Esophagus muscularis mucosa (tissue), 4 donors: ENCODE results near the gene TMEM218. TPM values are rescaled to one million over a fixed set of nuclear protein-coding genes. Genes with fewer than 3 reads are reported as not detected.

Experiments
- DNase-seq: peaks from one replicate; pipeline ENCODE4 v3.0.0-alpha.2; 2017; ENCODE audit errors: extremely low spot score
- H3K27ac ChIP-seq, 4 donors: fragments of 200-600 bp; sonication (generic); replicated peaks in 1 of 4; 1 replicate in 3 of 4; 2 replicates in 1 of 4; pipeline ENCODE4 v1.5.1; 2016 to 2019; ENCODE audit warnings: mild to moderate bottlenecking in 1 of 4
- H3K27me3 ChIP-seq, 4 donors: fragments of 200-600 bp; sonication (generic); one replicate each; pipeline versions ENCODE4 v1.5.1 to v1.6.0; 2016 to 2019
- H3K36me3 ChIP-seq, 4 donors: fragments of 200-600 bp; sonication (generic); one replicate each; pipeline ENCODE4 v1.5.1; 2016 to 2019
- H3K4me1 ChIP-seq, 4 donors: fragments of 200-600 bp; sonication (generic); one replicate each; pipeline ENCODE4 v1.5.1; 2016 to 2019
- H3K4me3 ChIP-seq, 4 donors: fragments of 200-600 bp; sonication (generic); 1 replicate in 2 of 4; 2 replicates in 2 of 4; pipeline ENCODE4 v1.5.1; 2016 to 2019; ENCODE audit warnings: mild to moderate bottlenecking in 4 of 4, moderate library complexity in 1 of 4
- H3K9me3 ChIP-seq, 4 donors: fragments of 200-600 bp; sonication (generic); 1 replicate in 3 of 4; 2 replicates in 1 of 4; pipeline ENCODE4 v1.5.1; 2016 to 2019
- EP300 ChIP-seq: sonication (generic); formaldehyde crosslinking; IDR thresholded peaks from one replicate; pipeline ENCODE4 v1.6.1; 2017; ENCODE audit warnings: antibody characterized with exemption
- POLR2A ChIP-seq: fragments of 450-650 bp; IDR thresholded peaks from one replicate; pipeline ENCODE4 v1.6.1; 2017; ENCODE audit warnings: antibody characterized with exemption, moderate library complexity, mild to moderate bottlenecking, low read depth
- POLR2AphosphoS5 ChIP-seq, 2 donors: sonication (generic); formaldehyde crosslinking; IDR thresholded peaks; one replicate each; pipeline ENCODE4 v1.6.1; 2017; ENCODE audit warnings: antibody characterized with exemption in 2 of 2
- WGBS: methylation state at CpG from one replicate; pipeline ENCODE4 v1.1.5; 2018; 5-methylcytosine and 5-hydroxymethylcytosine counted together
- intact Hi-C: fragments of 100-400 bp; cut with DNase I; formaldehyde crosslinking; loops from one replicate; pipeline ENCODE4 v1.15.1; 2023
- total RNA-seq, 4 donors: library from RNA; depleted of rRNA; stranded (reverse); fragments of >200 nt; gene quantifications; one replicate each; pipeline versions ENCODE4 v1.1.0 to v1.2.1, GENCODE V29; 2016
- TF ChIP-seq, protein P1 (sequence below), 3 experiments: fragments of 200-600 bp in 2 of 3; fragments of 450-650 bp in 1 of 3; sonication (generic) in 2 of 3; IDR thresholded peaks; one replicate each; pipeline ENCODE4 v1.5.1; 2017 to 2019; ENCODE audit warnings: antibody characterized with exemption in 3 of 3, mild to moderate bottlenecking in 2 of 3, moderate library complexity in 1 of 3

The TMEM218 gene
- total RNA-seq, 4 donors from 2014 or later: 13.1 to 20.4 (median 15.5) TPM

DNA sequence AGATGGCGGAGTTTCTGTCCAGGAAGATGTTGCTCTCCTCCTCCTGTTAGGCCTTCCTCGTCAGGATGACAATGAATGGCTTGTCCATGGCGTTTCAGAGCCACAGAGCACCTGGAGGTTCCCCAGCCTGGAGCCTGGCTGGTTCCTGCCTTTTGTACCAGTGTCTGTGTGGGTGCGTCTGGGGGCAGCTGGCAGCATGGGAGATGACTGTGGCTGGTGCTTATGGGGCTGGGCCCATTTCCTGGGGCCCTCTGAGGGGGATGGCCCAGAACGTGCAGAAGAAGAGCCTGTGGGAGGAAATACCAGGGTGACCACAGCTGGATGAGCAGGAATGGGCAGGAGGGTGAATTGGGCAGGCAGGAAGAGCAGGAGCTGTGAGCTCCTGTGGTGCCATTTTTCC is 41.6 kb downstream of the TMEM218 start:
- WGBS: 75% methylated on average over 5 of the region's 5 CpGs
- intact Hi-C loops: no loop called here
- Histone ChIP-seq H3K36me3 (no peaks in the 10 kb centered on the region), H3K27ac (peak overlapping the region; percentile 5 to 56 (median 30)), H3K9me3 (no peaks in the 10 kb centered on the region), H3K4me1 (peaks cover 0 to 16% (median 3%) of the 10 kb centered on the region in 4 donors), H3K4me3 (no peak overlapping the region), H3K27me3 (peaks cover 0 to 39% (median 0%) of the 10 kb centered on the region in 4 donors)
- TF ChIP-seq EP300 (no peak), POLR2AphosphoS5 (IDR thresholded peaks at IDR 0.05) (no peak), POLR2A (no peak)
- TF ChIP-seq, protein P1, sequence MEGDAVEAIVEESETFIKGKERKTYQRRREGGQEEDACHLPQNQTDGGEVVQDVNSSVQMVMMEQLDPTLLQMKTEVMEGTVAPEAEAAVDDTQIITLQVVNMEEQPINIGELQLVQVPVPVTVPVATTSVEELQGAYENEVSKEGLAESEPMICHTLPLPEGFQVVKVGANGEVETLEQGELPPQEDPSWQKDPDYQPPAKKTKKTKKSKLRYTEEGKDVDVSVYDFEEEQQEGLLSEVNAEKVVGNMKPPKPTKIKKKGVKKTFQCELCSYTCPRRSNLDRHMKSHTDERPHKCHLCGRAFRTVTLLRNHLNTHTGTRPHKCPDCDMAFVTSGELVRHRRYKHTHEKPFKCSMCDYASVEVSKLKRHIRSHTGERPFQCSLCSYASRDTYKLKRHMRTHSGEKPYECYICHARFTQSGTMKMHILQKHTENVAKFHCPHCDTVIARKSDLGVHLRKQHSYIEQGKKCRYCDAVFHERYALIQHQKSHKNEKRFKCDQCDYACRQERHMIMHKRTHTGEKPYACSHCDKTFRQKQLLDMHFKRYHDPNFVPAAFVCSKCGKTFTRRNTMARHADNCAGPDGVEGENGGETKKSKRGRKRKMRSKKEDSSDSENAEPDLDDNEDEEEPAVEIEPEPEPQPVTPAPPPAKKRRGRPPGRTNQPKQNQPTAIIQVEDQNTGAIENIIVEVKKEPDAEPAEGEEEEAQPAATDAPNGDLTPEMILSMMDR (IDR thresholded peaks at IDR 0.05): no peak
- DNase-seq: peak; percentile 89

DNA sequence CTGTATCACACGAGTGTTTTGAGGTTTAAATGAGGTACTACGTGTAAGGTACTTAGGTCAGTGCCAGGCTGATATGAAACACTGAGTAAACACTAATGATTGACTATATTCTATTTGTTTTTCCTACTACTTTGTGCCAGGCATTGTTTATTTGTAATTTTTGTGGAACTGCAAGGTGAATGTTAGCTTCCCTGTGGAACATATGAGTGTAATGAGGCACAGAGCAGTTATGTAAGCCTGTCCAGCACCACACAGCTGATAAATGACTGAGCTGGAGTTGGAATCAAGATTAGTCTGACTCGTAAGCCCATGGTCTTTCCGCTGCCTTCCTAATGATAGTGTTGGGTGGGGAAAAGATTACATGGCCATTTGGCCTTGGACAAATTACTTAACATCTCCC is 42.4 kb downstream of the TMEM218 start:
- H3K9me3 ChIP-seq: no peaks in the 10 kb centered on the region
- H3K36me3 ChIP-seq: no peaks in the 10 kb centered on the region
- H3K4me1 ChIP-seq: peaks cover 2 to 17% (median 6%) of the 10 kb centered on the region in 4 donors
- intact Hi-C loops: no loop called here
- DNase-seq: peak; percentile 64
- no peak overlapping the region for H3K4me3 ChIP-seq
- TF ChIP-seq EP300 (no peak), POLR2A (no peak), POLR2AphosphoS5 (IDR thresholded peaks at IDR 0.05) (no peak)
- TF ChIP-seq, protein P1 (IDR thresholded peaks at IDR 0.05): no peak
- H3K27me3 ChIP-seq: peaks cover 0 to 31% (median 0%) of the 10 kb centered on the region in 4 donors
- WGBS: 87% methylated on average over 4 of the region's 4 CpGs
- no peak overlapping the region for H3K27ac ChIP-seq

DNA sequence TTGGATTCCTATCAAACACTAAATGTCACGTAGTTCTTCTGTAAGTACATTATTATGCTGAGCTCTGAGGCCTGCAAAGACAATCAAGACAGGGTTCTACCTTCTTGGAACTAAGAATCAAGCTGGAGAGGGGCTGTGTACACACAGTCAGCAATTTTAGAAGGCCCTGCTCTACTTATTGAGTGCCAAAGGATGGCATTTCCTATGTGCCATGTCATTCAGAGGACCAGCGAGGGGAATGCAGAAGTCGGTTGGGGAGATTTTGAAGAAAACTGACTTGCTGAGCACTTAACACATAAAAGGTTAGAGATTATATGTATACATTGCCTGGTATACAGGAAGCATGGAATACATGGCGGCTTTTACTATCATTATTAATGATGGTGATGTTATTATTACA is 43.1 kb downstream of the TMEM218 start:
- Histone ChIP-seq H3K4me3 (no peak overlapping the region), H3K36me3 (no peaks in the 10 kb centered on the region), H3K4me1 (peaks cover 8 to 24% (median 13%) of the 10 kb centered on the region in 4 donors), H3K27me3 (peaks cover 0 to 25% (median 0%) of the 10 kb centered on the region in 4 donors), H3K27ac (no peak overlapping the region), H3K9me3 (no peaks in the 10 kb centered on the region)
- no peak for TF ChIP-seq EP300
- TF ChIP-seq, protein P1 (IDR thresholded peaks at IDR 0.05): no peak
- TF ChIP-seq POLR2AphosphoS5 (IDR thresholded peaks at IDR 0.05): no peak
- TF ChIP-seq POLR2A: no peak
- intact Hi-C loops: no loop called here
- WGBS: 94% methylated on average over 4 of the region's 4 CpGs
- peak; percentile 57 for DNase-seq

DNA sequence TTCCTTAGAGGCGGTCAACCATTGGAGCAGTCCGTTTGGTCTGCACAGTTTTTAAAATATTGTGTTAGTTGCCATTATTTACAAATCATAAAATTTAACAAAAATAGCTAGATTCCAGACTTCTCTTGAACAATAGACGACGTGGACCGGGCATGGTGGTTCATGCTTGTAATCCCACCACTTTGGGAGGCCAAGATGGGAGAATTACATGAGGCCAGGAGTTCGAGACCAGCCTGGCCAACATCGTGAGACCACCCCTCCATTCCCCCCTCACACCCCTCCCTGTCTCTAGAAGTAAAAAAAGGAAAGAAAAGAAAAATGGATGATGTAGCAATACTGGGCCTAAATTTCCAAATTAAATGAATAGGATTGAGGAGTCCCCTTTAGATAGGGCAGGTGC is 47.4 kb downstream of the TMEM218 start:
- TF ChIP-seq EP300: no peak
- TF ChIP-seq, protein P1 (IDR thresholded peaks at IDR 0.05): no peak
- no peak for TF ChIP-seq POLR2A
- TF ChIP-seq POLR2AphosphoS5 (IDR thresholded peaks at IDR 0.05): no peak
- WGBS: 85% methylated on average over 7 of the region's 7 CpGs
- Histone ChIP-seq H3K27me3 (no peaks in the 10 kb centered on the region), H3K9me3 (no peaks in the 10 kb centered on the region), H3K27ac (peak overlapping the region in 1 of 4 donors; percentile 73), H3K4me1 (peaks cover 11 to 21% (median 16%) of the 10 kb centered on the region in 4 donors), H3K36me3 (no peaks in the 10 kb centered on the region), H3K4me3 (peak overlapping the region; percentile 59 to 75 (median 71))
- intact Hi-C loops: no loop called here
- peak; percentile 53 for DNase-seq
